HepG2 (cell line): ENCODE measurements around the gene KLF5. TPM values are rescaled to one million over a fixed set of nuclear protein-coding genes. Genes with fewer than 3 reads are reported as not detected.

ENCODE experiments used
- ATAC-seq: fragments of 200-7000 bp; cut with Tn5 transposase; 3 replicates; pipeline ENCODE4 v1.9.1; 2020; ENCODE audit warnings: mild to moderate bottlenecking, moderate library complexity
- BruUV-seq: library from RNA; stranded (reverse); fragments of 400-500 nt; replicated peaks from 2 replicates; lab custom pipeline; 2021; lab: Mats Ljungman, UMichigan
- CTCF ChIA-PET: fragments of 300-600 bp; formaldehyde crosslinking; extraction: SDS; loops from one replicate; lab custom pipeline; 2021; ENCODE audit warnings: low total read pairs, inconsistent platforms, low intra/inter-chr PET ratio; lab: Yijun Ruan, JAX
- POLR2A ChIA-PET: fragments of 350-600 bp; sonication (Branson Sonifier 250); formaldehyde crosslinking; loops from one replicate; lab custom pipeline; 2020; ENCODE audit warnings: antibody characterized with exemption, inconsistent platforms; lab: Yijun Ruan, JAX
- DNase-seq: peaks from one replicate; pipeline ENCODE4 v3.0.0-alpha.2; 2015; ENCODE audit warnings: low spot score
- FAIRE-seq: peaks from 3 replicates; lab custom pipeline; 2011; peaks lifted over from hg19 to GRCh38; lab: Jason Lieb, UNC
- H2AFZ ChIP-seq: one replicate; pipeline ENCODE4 v1.6.1; 2011; ENCODE audit warnings: low read length, inconsistent platforms
- H3K27ac ChIP-seq: fragments of 300-600 bp; 3 replicates; pipeline ENCODE4 v1.8.0; 2011; ENCODE audit warnings: mixed run types, mild to moderate bottlenecking, mixed read lengths, low read length, inconsistent platforms; ENCODE audit not compliant: insufficient read depth; ENCODE audit errors: extremely low read length
- H3K27me3 ChIP-seq, 2 experiments: fragments of 200-600 bp in 1 of 2; 2 replicates in 1 of 2; 3 replicates in 1 of 2; pipeline versions ENCODE4 v1.6.0 to v1.8.0; 2011; ENCODE audit warnings: low read length in 2 of 2, mild to moderate bottlenecking in 2 of 2, moderate library complexity in 2 of 2, inconsistent platforms in 1 of 2; ENCODE audit not compliant: insufficient read depth in 2 of 2, control insufficient read depth in 1 of 2
- H3K36me3 ChIP-seq, 2 experiments: fragments of 200-600 bp in 1 of 2; replicated peaks in 1 of 2; 2 replicates in 1 of 2; 3 replicates in 1 of 2; pipeline versions ENCODE4 v1.5.1 to v1.8.0; 2011; ENCODE audit warnings: low read length in 2 of 2, inconsistent platforms in 1 of 2; ENCODE audit not compliant: insufficient read depth in 2 of 2, control insufficient read depth in 1 of 2
- H3K4me1 ChIP-seq: 2 replicates; pipeline ENCODE4 v1.5.1; 2012; ENCODE audit warnings: low read length, inconsistent platforms; ENCODE audit not compliant: insufficient read depth
- H3K4me2 ChIP-seq: 2 replicates; pipeline ENCODE4 v1.6.0; 2011; ENCODE audit warnings: low read depth, low read length, inconsistent platforms
- H3K4me3 ChIP-seq, 3 experiments: fragments of 200-600 bp in 1 of 3; sonication (generic), shearing (Covaris generic) in 1 of 3; replicated peaks in 1 of 3; 2 replicates each; pipeline ENCODE4 v1.5.1; 2011 to 2016; ENCODE audit warnings: low read length in 3 of 3, inconsistent platforms in 2 of 3, low read depth in 2 of 3, mild to moderate bottlenecking in 2 of 3, control low read depth in 1 of 3, mixed read lengths in 1 of 3; ENCODE audit not compliant: insufficient read depth in 1 of 3
- H3K79me2 ChIP-seq: one replicate; pipeline ENCODE4 v1.6.1; 2011; ENCODE audit warnings: low read length, inconsistent platforms; ENCODE audit not compliant: insufficient read depth
- H3K9ac ChIP-seq: 2 replicates; pipeline ENCODE4 v1.6.0; 2011; ENCODE audit warnings: mild to moderate bottlenecking, low read depth, low read length, inconsistent platforms; ENCODE audit not compliant: insufficient read depth
- H3K9me3 ChIP-seq: 2 replicates; pipeline ENCODE4 v1.5.1; 2012; ENCODE audit warnings: mild to moderate bottlenecking, low read length
- H4K20me1 ChIP-seq: 2 replicates; pipeline ENCODE4 v1.6.0; 2011; ENCODE audit warnings: inconsistent platforms, mild to moderate bottlenecking, low read length, moderate library complexity; ENCODE audit not compliant: insufficient read depth
- CEBPB ChIP-seq: IDR thresholded peaks from 2 replicates; pipeline ENCODE4 v1.6.1; 2011; ENCODE audit warnings: low read depth, low read length, improper control_type of control experiment, borderline replicate concordance
- GABPA ChIP-seq, 2 experiments: IDR thresholded peaks; 2 replicates each; pipeline ENCODE4 v1.6.1; 2011 to 2016; ENCODE audit warnings: low read depth in 2 of 2, low read length in 1 of 2, missing biosample characterization in 1 of 2, missing genetic modification characterization in 1 of 2
- GLI4 ChIP-seq: sonication (generic); formaldehyde crosslinking; IDR thresholded peaks from 2 replicates; pipeline ENCODE4 v1.5.1; 2020; ENCODE audit warnings: missing genetic modification reagents, mild to moderate bottlenecking, moderate library complexity, borderline replicate concordance
- KAT2B ChIP-seq: fragments of 150-350 bp; IDR thresholded peaks from 2 replicates; pipeline ENCODE4 v1.6.1; 2014; ENCODE audit warnings: low read depth, low read length, borderline replicate concordance
- MATR3 ChIP-seq: sonication (generic); formaldehyde crosslinking; IDR thresholded peaks from 2 replicates; pipeline ENCODE4 v1.4.0; 2020; ENCODE audit warnings: missing genetic modification reagents
- NFKBIZ ChIP-seq: IDR thresholded peaks from 2 replicates; pipeline ENCODE4 v1.6.1; 2018; ENCODE audit warnings: missing genetic modification reagents, missing compliant biosample characterization
- PITX1 ChIP-seq: sonication (generic); formaldehyde crosslinking; IDR thresholded peaks from 2 replicates; pipeline ENCODE4 v1.5.1; 2020; ENCODE audit warnings: mild to moderate bottlenecking, missing genetic modification reagents
- SMYD3 ChIP-seq: sonication (generic); formaldehyde crosslinking; IDR thresholded peaks from 2 replicates; pipeline ENCODE4 v1.8.1; 2023; ENCODE audit warnings: mild to moderate bottlenecking, missing genetic modification reagents
- TP53 ChIP-seq: sonication (generic); formaldehyde crosslinking; conservative IDR thresholded peaks from 2 replicates; pipeline ENCODE4 v1.4.0; 2020; ENCODE audit warnings: missing genetic modification reagents
- XBP1 ChIP-seq: sonication (generic); formaldehyde crosslinking; IDR thresholded peaks from 2 replicates; pipeline ENCODE4 v1.5.0; 2020; ENCODE audit warnings: missing genetic modification reagents
- ZNF12 ChIP-seq: sonication (generic); formaldehyde crosslinking; IDR thresholded peaks from 2 replicates; pipeline ENCODE4 v1.5.0; 2020; ENCODE audit warnings: missing genetic modification reagents
- ZNF180 ChIP-seq: sonication (generic); formaldehyde crosslinking; IDR thresholded peaks from 2 replicates; pipeline ENCODE4 v1.4.0; 2020; ENCODE audit warnings: low read depth, missing genetic modification reagents, borderline replicate concordance
- ZNF207 ChIP-seq: fragments of 450-650 bp; IDR thresholded peaks from 2 replicates; pipeline ENCODE4 v1.6.1; 2016; ENCODE audit warnings: antibody characterized with exemption, borderline replicate concordance
- ZNF264 ChIP-seq: sonication (generic); formaldehyde crosslinking; IDR thresholded peaks from 2 replicates; pipeline ENCODE4 v1.4.0; 2020; ENCODE audit warnings: missing genetic modification reagents
- ZNF501 ChIP-seq: sonication (generic); formaldehyde crosslinking; IDR thresholded peaks from 2 replicates; pipeline ENCODE4 v1.5.1; 2020; ENCODE audit warnings: mild to moderate bottlenecking, moderate library complexity, missing genetic modification reagents
- ZNF781 ChIP-seq: sonication (generic); formaldehyde crosslinking; IDR thresholded peaks from 2 replicates; pipeline ENCODE4 v1.5.1; 2020; ENCODE audit warnings: borderline replicate concordance, mild to moderate bottlenecking, missing genetic modification reagents; ENCODE audit errors: not compliant biosample characterization
- WGBS: methylation state at CpG from one replicate; pipeline ENCODE4 v1.1.6; 2017; ENCODE audit warnings: low lambda C conversion rate; 5-methylcytosine and 5-hydroxymethylcytosine counted together
- in situ Hi-C: cut with HindIII; loops from 2 replicates; pipeline ENCODE4 v1.10.0; 2017; ENCODE audit warnings: low pct_unique_long_range_greater_than_20kb; ENCODE audit not compliant: extremely low pct_ligation_motif_present
- intact Hi-C: fragments of 100-400 bp; cut with micrococcal nuclease; formaldehyde crosslinking; loops from one replicate; pipeline ENCODE4 v1.10.0; 2022; ENCODE audit not compliant: unreplicated experiment
- polyA plus RNA-seq, 8 experiments: library from polyadenylated mRNA; depleted of rRNA in 3 of 8; stranded (reverse) in 7 of 8; unstranded in 1 of 8; fragments of >200 nt; fragmentation: Illumina TruSeq in 4 of 8; extraction: Trizol in 4 of 8; gene quantifications; 2 replicates each; pipeline versions ENCODE4 v1.2.1 to v1.2.3, GENCODE V29; 2011 to 2016; ENCODE audit warnings: low read depth in 4 of 8, missing spikeins in 1 of 8, mixed read lengths in 1 of 8; ENCODE audit not compliant: insufficient read depth in 1 of 8
- total RNA-seq, 5 experiments: library from RNA; depleted of rRNA; stranded (reverse); fragments of >200 nt; fragmentation: Illumina TruSeq; extraction: Trizol; gene quantifications; 2 replicates each; pipeline ENCODE4 v1.2.3, GENCODE V29; 2016; ENCODE audit warnings: low read depth in 1 of 5
- TF ChIP-seq, protein P1 (sequence below): sonication (generic); formaldehyde crosslinking; IDR thresholded peaks from 2 replicates; pipeline ENCODE4 v1.4.0; 2020; ENCODE audit warnings: mild to moderate bottlenecking, missing genetic modification reagents
- TF ChIP-seq, protein P2 (sequence below): IDR thresholded peaks from 2 replicates; pipeline ENCODE4 v1.6.1; 2016; ENCODE audit warnings: low read depth, control low read depth

KLF5 gene
- total and polyA plus RNA-seq, 2 of the 13 experiments (the other 11 are each of a cell fraction or from before 2014, with no cell fraction given): 1.7 to 9.2 TPM

DNA sequence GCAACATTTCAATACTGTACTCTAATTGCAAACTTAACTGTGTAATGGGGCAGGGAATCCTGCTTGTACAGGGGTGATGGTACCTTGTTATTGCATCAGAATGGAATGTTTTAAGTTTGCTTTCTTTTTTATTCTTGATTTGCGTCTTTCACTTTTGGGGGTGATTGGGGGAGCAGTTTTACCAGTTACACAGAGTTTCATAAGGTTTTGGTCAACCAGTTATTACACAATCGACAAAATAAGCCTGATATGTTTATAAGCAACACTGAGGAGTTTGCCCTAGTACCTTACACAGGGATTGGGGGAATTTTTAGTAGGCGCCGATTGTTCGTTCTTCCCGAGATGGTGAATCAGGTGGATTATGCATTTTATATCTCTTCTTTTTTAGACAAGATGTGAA, 2.7 kb downstream of the KLF5 start:
- H3K9me3 ChIP-seq: no peaks in the 10 kb centered on the region
- CTCF ChIA-PET: no interaction called here
- intact Hi-C loops: no loop called here
- no peak overlapping the region for H3K4me3 ChIP-seq
- H3K4me2 ChIP-seq: no peak overlapping the region
- peaks cover 40% of the 10 kb centered on the region for H3K4me1 ChIP-seq
- no peak for FAIRE-seq
- 93% methylated on average over 6 of the region's 6 CpGs for WGBS
- no peak for DNase-seq
- POLR2A ChIA-PET: no interaction called here
- no peak overlapping the region for H2AFZ ChIP-seq
- peaks cover 0 to 11% of the 10 kb centered on the region in 2 experiments; a peak in 3 of 5 replicates for H3K27me3 ChIP-seq
- TF ChIP-seq CEBPB (peak; percentile 51; the same call in 1 of the 2 replicates), MATR3 (no peak), ZNF501 (CRISPR knock-in tag) (no peak), GABPA (IDR thresholded peaks at IDR 0.05; ENCODE audit: low read depth, low read length) (no peak), GABPA (CRISPR knock-in tag; IDR thresholded peaks at IDR 0.05; ENCODE audit: low read depth) (no peak)
- TF ChIP-seq, all 625 proteins: peak for 1
- H3K27ac ChIP-seq: no peak overlapping the region
- BruUV-seq: no TSS peak
- in situ Hi-C loops: loop anchor here (25.0 kb wide), 1 partner anchor 351 kb away; no protein-coding TSS in a partner anchor
- no peaks in the 10 kb centered on the region for H4K20me1 ChIP-seq
- H3K79me2 ChIP-seq: peaks cover 2% of the 10 kb centered on the region
- H3K9ac ChIP-seq: no peak overlapping the region
- H3K36me3 ChIP-seq: peaks cover 3 to 7% of the 10 kb centered on the region in 2 experiments; a peak in 3 of 5 replicates
- no peak for ATAC-seq

DNA sequence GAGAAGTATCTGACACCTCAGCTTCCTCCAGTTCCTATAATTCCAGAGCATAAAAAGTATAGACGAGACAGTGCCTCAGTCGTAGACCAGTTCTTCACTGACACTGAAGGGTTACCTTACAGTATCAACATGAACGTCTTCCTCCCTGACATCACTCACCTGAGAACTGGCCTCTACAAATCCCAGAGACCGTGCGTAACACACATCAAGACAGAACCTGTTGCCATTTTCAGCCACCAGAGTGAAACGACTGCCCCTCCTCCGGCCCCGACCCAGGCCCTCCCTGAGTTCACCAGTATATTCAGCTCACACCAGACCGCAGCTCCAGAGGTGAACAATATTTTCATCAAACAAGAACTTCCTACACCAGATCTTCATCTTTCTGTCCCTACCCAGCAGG, 3.1 kb downstream of the KLF5 start:
- WGBS: 94% methylated on average over 9 of the region's 9 CpGs
- peaks cover 3 to 7% of the 10 kb centered on the region in 2 experiments; a peak in 3 of 5 replicates for H3K36me3 ChIP-seq

More for the DNA sequence above, 3.1 kb downstream of the KLF5 start:
- TF ChIP-seq TP53 (CRISPR knock-in tag) (no peak), SMYD3 (CRISPR knock-in tag) (no peak), ZNF12 (CRISPR knock-in tag) (no peak), PITX1 (no peak), ZNF264 (CRISPR knock-in tag) (no peak), NFKBIZ (CRISPR knock-in tag) (no peak), ZNF207 (no peak), KAT2B (no peak), XBP1 (CRISPR knock-in tag) (no peak), GLI4 (no peak), ZNF781 (no peak), ZNF180 (no peak)
- TF ChIP-seq, protein P1, sequence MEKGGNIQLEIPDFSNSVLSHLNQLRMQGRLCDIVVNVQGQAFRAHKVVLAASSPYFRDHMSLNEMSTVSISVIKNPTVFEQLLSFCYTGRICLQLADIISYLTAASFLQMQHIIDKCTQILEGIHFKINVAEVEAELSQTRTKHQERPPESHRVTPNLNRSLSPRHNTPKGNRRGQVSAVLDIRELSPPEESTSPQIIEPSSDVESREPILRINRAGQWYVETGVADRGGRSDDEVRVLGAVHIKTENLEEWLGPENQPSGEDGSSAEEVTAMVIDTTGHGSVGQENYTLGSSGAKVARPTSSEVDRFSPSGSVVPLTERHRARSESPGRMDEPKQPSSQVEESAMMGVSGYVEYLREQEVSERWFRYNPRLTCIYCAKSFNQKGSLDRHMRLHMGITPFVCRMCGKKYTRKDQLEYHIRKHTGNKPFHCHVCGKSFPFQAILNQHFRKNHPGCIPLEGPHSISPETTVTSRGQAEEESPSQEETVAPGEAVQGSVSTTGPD (CRISPR knock-in tag): no peak
- TF ChIP-seq, protein P2, sequence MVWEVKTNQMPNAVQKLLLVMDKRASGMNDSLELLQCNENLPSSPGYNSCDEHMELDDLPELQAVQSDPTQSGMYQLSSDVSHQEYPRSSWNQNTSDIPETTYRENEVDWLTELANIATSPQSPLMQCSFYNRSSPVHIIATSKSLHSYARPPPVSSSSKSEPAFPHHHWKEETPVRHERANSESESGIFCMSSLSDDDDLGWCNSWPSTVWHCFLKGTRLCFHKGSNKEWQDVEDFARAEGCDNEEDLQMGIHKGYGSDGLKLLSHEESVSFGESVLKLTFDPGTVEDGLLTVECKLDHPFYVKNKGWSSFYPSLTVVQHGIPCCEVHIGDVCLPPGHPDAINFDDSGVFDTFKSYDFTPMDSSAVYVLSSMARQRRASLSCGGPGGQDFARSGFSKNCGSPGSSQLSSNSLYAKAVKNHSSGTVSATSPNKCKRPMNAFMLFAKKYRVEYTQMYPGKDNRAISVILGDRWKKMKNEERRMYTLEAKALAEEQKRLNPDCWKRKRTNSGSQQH (CRISPR knock-in tag): no peak
- Histone ChIP-seq H3K27me3 (peaks cover 0 to 8% of the 10 kb centered on the region in 2 experiments; a peak in 3 of 5 replicates), H3K4me1 (peaks cover 37% of the 10 kb centered on the region), H3K9me3 (no peaks in the 10 kb centered on the region), H3K79me2 (peaks cover 2% of the 10 kb centered on the region), H3K4me2 (no peak overlapping the region), H3K9ac (no peak overlapping the region), H3K4me3 (no peak overlapping the region), H3K27ac (no peak overlapping the region), H2AFZ (no peak overlapping the region), H4K20me1 (no peaks in the 10 kb centered on the region)
- DNase-seq: no peak
- in situ Hi-C loops (loop anchor here (25.0 kb wide), 1 partner anchor 350 kb away; no protein-coding TSS in a partner anchor), intact Hi-C loops (no loop called here)
- CTCF ChIA-PET: no interaction called here
- POLR2A ChIA-PET: interaction anchor here (0.5 kb wide), 1 partner anchor 32 kb away, joined by 3 read pairs; no protein-coding TSS in a partner anchor
- BruUV-seq: no TSS peak
- ATAC-seq: no peak
- no peak for FAIRE-seq
